NCI-H2196 (cell line): Measurements from ENCODE around the gene IFTAP.
A peak's percentile ranks its signal among the peaks of the same experiment; 100 is the strongest.
"Not testable (repeated sequence)": the region's sequence is repeated elsewhere in the genome, so short reads cannot be mapped to it uniquely, and the experiment has no call there.

ENCODE experiments used
- DNase-seq: peaks from one replicate; lab custom pipeline; 2025; ENCODE audit not compliant: unreplicated experiment; lab: John Stamatoyannopoulos, UW

The IFTAP gene, protein sequence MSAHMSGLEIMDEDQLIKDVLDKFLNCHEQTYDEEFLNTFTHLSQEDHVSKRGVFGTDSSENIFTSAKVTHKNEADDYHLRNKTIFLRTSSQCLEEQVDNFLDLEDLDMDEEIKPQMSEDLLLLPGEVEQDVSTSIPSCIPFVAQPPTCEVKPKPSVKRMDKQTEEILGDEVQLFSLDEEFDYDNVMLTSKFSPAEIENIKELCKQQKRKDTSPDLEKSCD

DNA sequence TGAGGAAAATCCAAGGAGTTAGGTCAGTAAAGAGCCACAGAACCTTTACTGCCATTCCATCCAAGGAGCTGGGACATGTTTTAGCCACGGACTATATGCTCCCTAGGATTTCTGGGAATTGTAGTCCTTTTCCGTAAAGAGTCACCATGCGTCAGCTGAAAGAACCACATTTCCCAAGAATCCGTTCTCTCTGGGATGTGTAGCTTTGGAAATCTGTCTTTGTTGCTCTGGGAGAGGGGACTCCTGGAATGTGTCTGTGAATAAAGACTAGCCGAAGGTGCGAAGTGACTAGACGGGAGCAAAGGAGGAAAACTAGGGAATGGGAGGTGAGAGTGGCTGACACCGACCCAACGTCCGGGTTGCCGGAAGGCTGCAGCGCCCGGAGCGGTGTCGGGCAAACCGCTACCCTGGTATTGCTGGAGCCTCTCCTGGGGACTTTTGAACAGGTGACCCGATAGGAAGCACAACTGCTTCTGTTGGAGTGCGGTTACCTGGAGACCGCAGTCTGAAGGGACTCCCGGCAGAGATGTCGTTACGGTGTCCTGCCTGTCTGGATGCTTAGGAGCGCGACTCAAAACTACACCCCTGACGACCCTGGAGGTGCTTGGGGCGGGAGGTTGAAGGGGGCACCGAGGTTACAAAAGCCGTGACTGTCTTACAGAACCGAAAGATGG is at the start of gene IFTAP:
Gene IFTAP (plus strand): TSS at position 187 of the 674 bp plus-strand sequence. CDS start 15,602 bp downstream, outside the sequence.
- DNase-seq, result peak; percentile 89

DNA sequence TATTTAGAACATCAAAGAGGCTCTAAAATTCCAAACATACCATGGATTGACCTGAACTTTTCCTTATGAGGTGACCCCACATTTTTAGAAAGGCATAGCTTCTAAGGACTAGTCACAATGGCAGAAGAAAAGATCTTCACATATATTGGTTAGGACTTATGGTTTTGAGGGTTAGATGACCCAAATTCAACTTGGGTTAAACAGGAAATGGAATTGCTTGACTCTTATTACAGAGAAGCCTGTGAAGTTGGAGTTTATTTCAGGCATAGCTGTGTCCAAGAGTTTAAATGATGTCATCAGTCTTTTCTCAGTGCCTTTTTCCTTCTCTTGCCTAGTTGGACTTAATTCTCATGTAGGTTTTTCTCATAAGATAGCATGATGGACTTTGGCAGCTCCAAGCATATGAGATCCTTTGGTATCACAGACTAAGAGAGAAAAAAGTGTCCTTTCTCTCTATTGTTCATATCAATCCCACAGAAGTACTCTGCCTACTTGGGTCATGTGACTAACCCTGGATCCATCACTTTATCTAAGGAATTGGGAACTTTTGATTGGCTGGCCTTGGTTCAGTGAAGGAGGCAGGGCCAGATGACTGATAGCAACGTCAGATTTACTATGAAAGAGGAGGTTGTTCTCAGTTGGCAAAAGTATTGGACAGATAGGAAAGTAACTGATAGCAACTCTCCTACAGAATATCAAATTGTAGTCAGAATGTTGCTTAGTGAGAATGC is 43.8 kb upstream of the IFTAP start:
- DNase-seq, result no peak

GRCh38 chr11:36557390-36557789 is 36.9 kb upstream of the IFTAP start:
- not testable (repeated sequence) for DNase-seq

- DNase-seq, result no peak
Measured at GRCh38 chr11:36557991-36558390, 36.3 kb upstream of the IFTAP start.

GRCh38 chr11:36558571-36559413 is 35.5 kb upstream of the IFTAP start:
- DNase-seq, result no peak

DNA sequence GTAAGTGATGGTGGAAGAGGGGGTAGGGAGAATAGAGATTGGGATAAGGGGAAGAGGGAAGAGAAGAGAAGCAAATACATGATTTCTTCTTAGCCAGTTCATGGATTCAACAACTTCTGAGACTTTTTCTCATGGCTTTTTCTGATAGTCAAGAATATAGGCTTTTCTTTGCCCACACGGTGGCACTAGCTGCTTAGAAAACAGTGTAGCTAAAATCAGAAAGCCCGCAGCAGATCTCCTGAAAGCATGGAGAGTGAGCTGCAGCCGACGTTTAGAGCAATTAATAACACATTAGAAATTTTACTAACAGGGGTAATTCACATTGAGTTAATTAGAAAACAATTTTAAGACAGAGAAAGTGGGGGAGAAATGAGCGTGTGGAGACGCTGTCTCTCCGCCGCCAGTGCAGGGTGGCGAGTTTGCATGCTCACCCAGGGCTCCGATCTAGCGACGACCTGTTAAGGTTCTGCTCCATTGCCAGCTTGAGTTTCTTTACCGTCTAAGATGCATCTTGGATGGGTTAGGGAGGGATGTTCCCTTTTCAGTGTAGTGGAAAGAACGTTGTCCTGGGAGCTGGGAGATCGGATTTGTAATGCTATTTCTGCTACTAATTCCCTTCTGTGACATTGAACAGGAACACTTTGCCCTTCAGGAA is 29.8 kb upstream of the IFTAP start:
- peak; percentile 58 for DNase-seq

DNA sequence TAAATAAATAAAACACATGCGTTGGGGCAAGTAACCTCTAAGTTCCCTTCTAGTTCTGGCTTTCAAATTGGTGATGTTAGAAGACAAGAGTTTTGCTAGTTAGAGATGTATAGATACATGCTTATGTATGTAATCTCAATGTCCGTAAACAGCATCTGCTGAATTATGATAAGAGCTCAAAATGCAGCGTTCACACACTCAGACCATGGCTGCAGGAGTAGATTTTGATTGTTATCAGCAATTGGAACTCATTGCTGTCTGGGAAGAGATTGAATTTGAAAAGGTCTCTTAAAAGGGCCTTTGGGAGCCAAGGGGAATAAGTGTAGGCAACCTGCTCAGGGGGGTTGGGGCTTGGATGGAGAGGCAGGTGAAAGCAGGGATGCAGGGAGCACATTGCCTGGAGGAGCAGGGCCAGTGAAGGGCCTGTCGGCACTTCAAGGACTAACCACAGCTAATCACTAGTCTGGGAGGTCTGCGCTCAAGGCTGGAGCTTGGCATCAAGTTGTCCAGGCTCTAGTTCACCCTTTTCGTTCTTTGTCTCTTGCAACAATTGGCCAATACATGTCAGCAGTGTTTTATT is 29.2 kb upstream of the IFTAP start:
- no peak for DNase-seq

DNA sequence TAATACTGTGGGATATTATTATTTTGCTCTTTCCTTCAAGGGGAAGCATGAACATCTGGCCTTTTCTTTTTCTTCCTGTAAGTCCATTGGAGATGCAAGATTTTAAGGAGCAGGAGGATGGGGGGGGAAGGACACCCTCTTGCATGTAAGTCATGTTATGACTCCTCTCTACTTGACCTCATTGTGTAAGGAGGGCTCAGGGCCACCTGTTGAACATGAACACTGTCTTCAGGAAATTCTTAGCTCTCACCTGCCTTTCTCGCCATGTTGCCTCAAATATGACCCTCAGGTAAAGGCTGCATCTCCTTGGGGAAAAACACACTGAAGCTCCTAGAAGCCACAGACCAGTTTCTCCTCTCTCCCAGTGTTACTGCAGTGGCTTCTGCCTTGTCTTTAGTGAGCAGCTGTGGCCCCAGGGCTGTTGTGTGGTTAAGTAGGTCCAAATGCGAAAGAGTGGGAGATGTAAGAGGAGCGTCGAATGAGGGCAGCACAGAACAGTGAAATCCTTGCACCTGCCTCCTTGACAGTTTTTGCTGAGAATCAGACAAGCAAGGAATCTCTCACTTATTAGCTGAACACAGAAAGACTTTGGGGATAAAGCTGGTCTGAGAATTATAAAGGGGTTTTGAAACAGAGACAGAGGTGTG is 27.8 kb upstream of the IFTAP start:
- DNase-seq, result no peak

DNA sequence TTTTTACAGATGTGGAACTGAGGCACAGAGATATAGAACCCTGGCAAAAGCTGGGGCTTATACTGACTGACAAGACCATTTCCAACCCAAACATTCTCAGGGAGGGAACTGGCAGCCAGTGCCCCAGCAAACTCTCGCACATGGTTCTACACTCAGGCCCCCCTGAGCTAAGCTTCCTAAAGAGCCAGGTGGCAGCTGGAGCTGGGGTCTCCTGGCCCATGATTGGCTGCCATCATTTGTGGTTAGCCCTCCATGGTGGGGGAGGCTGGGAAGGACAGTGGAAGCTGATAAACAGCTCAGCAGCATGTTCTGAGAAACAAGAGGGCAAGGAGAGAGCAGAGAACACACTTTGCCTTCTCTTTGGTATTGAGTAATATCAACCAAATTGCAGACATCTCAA is 26.6 kb upstream of the IFTAP start, which contains the start of gene RAG1:
Gene RAG1 (plus strand): TSS at position 314 of the 400 bp plus-strand sequence. CDS start 5,298 bp downstream, outside the sequence.
- no peak for DNase-seq

DNA sequence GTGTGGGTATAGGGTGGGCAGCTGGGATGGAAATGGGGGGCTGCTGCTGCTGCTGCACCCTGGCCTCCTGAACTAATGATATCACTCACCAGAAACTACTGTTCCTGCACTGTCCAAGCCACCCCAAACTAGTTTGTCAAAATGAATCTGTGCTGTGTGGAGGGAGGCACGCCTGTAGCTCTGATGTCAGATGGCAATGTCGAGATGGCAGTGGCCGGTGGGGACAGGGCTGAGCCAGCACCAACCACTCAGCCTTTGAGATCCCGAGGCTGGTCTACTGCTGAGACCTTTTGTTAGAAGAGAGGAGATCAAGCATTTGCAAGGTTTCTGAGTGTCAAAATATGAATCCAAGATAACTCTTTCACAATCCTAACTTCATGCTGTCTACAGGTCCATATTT is 25.2 kb upstream of the IFTAP start:
- DNase-seq, result no peak

GRCh38 chr11:36574486-36574885 is 19.8 kb upstream of the IFTAP start:
- no peak for DNase-seq

DNA sequence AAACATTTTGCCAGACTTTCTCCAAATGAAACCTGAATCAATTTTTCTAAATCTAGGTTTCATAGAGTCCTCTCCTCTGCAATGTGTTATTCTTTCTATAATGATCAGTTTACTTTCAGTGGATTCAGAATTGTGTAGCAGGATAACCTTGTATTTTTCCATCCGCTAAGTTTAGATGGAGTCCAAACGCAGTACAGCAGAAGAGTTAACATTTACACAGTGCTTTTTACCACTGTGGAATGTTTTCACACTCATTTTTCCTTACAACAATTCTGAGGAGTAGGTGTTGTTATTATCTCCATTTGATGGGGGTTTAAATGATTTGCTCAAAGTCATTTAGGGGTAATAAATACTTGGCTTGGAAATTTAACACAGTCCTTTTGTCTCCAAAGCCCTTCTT is 16.9 kb upstream of the IFTAP start:
- DNase-seq, result no peak

DNA sequence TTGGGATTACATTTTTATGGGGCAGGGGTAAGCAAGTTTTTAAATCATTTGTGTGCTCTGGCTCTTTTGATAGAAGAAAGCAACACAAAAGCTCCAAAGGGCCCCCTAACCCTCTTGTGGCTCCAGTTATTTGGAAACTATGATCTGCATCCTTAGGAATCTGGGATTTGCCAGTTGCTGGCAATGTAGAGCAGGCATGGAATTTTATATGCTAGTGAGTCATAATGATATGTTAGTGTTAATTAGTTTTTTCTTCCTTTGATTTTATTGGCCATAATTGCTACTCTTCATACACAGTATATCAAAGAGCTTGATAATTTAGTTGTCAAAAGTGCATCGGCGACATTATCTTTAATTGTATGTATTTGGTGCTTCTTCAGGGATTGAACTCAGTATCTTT is 16.4 kb upstream of the IFTAP start:
- DNase-seq, result no peak

GRCh38 chr11:36578458-36578857 is 15.8 kb upstream of the IFTAP start:
- no peak for DNase-seq

- no peak for DNase-seq
Measured at GRCh38 chr11:36581536-36581935, 12.8 kb upstream of the IFTAP start.

- no peak for DNase-seq
Measured at GRCh38 chr11:36583667-36584066, 10.6 kb upstream of the IFTAP start.

- no peak for DNase-seq
Measured at GRCh38 chr11:36586543-36586942, 7.8 kb upstream of the IFTAP start.

- no peak for DNase-seq
Measured at GRCh38 chr11:36588099-36588498, 6.2 kb upstream of the IFTAP start.

- no peak for DNase-seq
Measured at GRCh38 chr11:36590513-36590912, 3.8 kb upstream of the IFTAP start.

GRCh38 chr11:36591433-36591832 is 2.9 kb upstream of the IFTAP start:
- DNase-seq, result no peak
